ENCODE data around the gene DDN.

DDN gene

DNA sequence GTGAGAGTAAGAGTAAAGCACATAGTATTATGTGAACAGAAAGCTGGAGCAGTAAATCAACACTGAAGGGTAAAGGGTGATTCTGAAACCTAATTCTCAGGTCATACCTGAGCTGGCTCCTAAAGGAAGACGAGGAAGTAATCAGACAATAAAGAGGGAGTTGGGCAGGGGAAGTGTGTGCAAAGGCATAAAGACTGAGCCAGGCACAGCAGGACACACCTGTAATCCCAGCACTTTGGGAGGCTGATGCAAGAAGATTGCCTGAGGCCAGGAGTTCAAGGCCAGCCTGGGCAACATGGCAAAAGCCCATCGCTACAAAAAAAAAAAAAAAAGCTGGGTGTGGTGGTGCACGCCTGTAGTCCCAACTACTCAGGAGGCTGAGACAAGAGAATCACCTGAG, 51.4 kb downstream of the DDN start:
- TF ChIP-seq, protein P1, sequence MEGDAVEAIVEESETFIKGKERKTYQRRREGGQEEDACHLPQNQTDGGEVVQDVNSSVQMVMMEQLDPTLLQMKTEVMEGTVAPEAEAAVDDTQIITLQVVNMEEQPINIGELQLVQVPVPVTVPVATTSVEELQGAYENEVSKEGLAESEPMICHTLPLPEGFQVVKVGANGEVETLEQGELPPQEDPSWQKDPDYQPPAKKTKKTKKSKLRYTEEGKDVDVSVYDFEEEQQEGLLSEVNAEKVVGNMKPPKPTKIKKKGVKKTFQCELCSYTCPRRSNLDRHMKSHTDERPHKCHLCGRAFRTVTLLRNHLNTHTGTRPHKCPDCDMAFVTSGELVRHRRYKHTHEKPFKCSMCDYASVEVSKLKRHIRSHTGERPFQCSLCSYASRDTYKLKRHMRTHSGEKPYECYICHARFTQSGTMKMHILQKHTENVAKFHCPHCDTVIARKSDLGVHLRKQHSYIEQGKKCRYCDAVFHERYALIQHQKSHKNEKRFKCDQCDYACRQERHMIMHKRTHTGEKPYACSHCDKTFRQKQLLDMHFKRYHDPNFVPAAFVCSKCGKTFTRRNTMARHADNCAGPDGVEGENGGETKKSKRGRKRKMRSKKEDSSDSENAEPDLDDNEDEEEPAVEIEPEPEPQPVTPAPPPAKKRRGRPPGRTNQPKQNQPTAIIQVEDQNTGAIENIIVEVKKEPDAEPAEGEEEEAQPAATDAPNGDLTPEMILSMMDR (IDR thresholded peaks at IDR 0.05; ENCODE audit: extremely low read depth, insufficient read depth, missing control alignments): no peak
- in situ Hi-C loops (cut with MboI; ENCODE audit: low pct_unique_long_range_greater_than_20kb, low sequenced_read_pairs, unreplicated experiment): no loop called here
- DNase-seq (ENCODE audit: low spot score): no peak

DNA sequence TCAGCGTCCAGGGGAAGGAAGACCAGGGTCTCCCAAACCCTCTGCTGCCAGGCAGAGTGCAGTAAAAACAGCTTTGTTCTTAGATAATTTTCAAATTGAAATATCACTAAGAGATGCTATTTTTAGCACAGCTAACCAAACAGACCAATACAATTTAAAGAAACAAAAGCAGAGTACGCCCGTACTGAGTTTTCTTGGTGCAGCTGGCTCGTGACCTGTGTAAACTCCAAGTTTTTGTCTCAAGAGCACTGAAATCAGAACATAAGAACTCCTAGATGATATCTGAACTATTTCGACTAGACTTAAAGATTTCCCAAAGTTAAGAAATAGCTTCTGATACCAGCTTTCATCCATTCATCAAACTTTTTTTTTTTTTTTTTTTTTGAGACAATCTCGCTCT, 52.2 kb downstream of the DDN start:
- in situ Hi-C loops (cut with MboI; ENCODE audit: low pct_unique_long_range_greater_than_20kb, low sequenced_read_pairs, unreplicated experiment): no loop called here
- TF ChIP-seq, protein P1 (IDR thresholded peaks at IDR 0.05; ENCODE audit: extremely low read depth, insufficient read depth, missing control alignments): no peak
- DNase-seq (ENCODE audit: low spot score): no peak

DNA sequence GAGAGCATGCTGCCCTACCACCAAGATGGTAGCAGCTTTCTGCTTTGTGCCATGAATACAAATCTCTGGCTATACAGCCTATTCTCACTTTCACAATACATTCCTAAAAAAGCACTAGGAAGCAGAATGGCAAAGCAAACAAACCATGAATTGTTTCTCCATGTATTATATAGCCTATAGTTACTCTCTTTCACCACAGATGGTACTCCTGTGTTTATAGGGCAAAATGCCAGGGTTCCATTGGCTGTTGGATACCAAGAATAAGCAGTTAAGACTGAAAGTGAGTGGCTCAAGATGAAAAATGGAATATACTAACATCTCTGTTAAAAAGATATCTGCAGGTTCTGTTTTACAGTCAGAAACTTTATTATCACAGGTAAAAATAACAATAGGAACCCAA, 53.0 kb downstream of the DDN start:
- no peak for DNase-seq (ENCODE audit: low spot score)
- in situ Hi-C loops (cut with MboI; ENCODE audit: low pct_unique_long_range_greater_than_20kb, low sequenced_read_pairs, unreplicated experiment): no loop called here
- TF ChIP-seq, protein P1 (IDR thresholded peaks at IDR 0.05; ENCODE audit: extremely low read depth, insufficient read depth, missing control alignments): no peak

All from GM13977 (cell line).